ENCODE results near the gene GLDN.
A peak's percentile ranks its signal among the peaks of the same experiment; 100 is the strongest.

Gene GLDN

DNA sequence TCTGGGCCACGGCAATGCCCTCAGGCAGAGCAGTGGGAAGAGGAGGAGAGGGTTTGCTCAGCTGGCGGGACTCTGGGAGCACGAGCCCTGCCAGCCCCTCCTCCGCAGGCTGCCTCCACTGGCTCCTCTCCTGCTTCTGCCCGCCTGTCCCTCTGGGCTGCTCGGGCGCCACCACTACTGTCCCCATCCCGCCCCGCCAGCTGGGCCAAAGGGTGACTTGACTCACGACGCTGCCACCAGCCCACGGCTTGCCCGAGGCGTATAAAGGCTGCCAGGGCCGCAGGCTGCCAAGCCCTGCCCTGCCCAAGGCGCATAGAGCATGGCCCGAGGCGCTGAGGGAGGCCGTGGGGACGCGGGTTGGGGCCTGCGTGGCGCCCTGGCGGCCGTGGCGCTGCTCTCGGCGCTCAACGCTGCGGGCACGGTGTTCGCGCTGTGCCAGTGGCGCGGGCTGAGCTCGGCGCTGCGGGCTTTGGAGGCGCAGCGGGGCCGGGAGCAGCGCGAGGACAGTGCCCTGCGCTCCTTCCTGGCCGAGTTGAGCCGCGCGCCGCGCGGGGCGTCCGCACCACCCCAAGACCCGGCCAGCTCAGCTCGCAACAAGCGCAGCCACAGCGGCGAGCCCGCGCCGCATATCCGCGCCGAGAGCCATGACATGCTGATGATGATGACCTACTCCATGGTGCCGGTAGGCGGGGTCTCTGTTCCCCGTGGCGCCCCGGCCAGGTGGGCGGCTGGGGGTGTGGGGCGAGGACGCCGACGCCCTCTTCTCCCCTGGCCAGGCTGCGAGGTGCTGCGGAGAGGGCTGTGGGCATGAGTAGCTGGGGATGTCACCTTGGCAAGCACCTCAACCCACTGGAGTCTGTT lies at the start of gene GLDN:
Gene GLDN (plus strand): TSS at position 290 of the 861 bp plus-strand sequence. CDS start 30 bp downstream, at position 320.
- no peak for DNase-seq (ENCODE audit: low read depth)
- H3K4me3 ChIP-seq (ENCODE audit: low read depth, low read length), result no peak within 1 kb of the TSS
- TF ChIP-seq, protein P1, sequence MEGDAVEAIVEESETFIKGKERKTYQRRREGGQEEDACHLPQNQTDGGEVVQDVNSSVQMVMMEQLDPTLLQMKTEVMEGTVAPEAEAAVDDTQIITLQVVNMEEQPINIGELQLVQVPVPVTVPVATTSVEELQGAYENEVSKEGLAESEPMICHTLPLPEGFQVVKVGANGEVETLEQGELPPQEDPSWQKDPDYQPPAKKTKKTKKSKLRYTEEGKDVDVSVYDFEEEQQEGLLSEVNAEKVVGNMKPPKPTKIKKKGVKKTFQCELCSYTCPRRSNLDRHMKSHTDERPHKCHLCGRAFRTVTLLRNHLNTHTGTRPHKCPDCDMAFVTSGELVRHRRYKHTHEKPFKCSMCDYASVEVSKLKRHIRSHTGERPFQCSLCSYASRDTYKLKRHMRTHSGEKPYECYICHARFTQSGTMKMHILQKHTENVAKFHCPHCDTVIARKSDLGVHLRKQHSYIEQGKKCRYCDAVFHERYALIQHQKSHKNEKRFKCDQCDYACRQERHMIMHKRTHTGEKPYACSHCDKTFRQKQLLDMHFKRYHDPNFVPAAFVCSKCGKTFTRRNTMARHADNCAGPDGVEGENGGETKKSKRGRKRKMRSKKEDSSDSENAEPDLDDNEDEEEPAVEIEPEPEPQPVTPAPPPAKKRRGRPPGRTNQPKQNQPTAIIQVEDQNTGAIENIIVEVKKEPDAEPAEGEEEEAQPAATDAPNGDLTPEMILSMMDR (IDR thresholded peaks at IDR 0.05; ENCODE audit: insufficient read depth, low read depth, low read length, missing control alignments), result no peak

DNA sequence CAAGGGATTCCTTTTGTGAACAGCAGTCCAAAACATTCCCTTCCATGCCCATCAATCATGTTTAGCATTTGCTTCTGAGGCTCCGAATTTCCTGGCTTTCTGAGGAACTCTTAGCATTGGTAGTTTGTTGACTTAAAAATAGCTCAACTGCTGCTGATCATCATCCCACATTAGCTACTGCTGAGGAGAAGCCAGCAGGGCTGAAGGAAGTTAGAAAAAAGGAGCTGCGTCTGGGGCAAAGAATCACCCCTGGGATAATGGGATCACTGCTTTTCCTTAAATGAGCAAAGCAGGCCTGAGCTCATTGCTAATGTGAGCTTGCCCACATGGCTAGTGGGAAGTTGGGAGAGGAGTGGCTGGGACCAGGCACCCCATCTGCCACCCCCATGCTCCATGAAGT lies 42.8 kb upstream of the GLDN start:
- DNase-seq (ENCODE audit: low read depth), result no peak
- TF ChIP-seq, protein P1 (IDR thresholded peaks at IDR 0.05; ENCODE audit: insufficient read depth, low read depth, low read length, missing control alignments), result no peak
- no peak overlapping the region for H3K4me3 ChIP-seq (ENCODE audit: low read depth, low read length)

DNA sequence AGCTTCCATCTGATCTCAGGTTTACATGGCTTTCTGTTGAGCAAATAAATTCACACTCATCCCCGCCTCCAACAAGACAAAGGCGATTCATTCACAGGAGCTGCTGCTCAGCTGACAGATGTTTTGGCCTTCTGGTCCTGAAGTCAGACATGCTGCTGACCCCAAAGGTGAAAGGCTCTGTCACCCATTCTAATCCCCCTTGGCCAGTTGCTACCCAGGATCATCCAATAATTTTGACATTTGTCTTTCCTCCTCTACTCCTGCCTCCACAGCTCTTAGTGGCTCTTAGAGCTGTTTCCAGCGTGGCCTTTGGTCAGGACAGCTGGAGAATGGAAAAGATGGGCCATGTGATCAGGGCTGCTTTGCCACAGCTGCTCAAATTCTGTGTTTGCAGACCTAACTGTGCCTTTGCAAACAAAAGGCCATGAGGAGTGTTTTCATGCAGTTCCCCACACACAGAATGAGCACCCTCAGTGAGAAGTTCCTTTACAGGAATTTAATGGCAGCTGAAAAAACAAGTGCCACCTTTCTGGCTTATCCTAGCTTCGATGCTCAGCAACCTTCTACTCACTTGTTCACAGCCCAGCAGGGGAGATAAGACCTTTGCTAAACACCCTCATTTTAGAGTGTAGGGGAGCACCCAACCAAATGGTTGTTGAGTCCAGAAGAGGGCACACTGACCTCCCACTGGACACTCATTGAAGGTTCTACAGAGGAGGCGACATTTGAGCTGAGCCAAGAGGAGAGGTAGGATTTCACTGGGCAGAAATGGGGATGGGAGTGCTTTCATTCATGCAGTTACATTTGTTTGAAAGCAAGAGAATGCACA lies 42.1 kb upstream of the GLDN start:
- DNase-seq (ENCODE audit: low read depth), result no peak
- H3K4me3 ChIP-seq (ENCODE audit: low read depth, low read length), result no peak overlapping the region
- TF ChIP-seq, protein P1 (IDR thresholded peaks at IDR 0.05; ENCODE audit: insufficient read depth, low read depth, low read length, missing control alignments), result no peak

DNA sequence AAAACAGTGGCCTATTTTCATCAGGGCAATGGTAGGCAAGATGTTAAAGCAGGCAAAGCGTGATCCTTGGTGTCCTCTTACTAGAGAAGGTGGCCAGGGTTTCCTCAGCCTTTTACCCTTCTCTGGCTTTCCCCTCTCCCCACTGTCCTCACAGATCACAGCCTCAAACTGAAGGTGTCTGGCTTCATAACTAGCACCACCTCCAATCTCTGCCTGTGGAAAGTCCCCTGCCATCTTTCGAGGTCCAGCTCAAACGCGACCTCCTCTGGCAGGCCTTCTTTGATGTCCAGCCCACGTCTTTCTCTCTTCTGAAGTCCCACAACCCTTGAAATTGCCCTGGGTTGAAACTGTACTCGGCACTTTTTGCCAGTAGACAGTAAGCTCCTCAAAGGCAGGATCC lies 39.0 kb upstream of the GLDN start:
- TF ChIP-seq, protein P1 (IDR thresholded peaks at IDR 0.05; ENCODE audit: insufficient read depth, low read depth, low read length, missing control alignments), result no peak
- peak; percentile 26 for DNase-seq (ENCODE audit: low read depth)
- no peak overlapping the region for H3K4me3 ChIP-seq (ENCODE audit: low read depth, low read length)

DNA sequence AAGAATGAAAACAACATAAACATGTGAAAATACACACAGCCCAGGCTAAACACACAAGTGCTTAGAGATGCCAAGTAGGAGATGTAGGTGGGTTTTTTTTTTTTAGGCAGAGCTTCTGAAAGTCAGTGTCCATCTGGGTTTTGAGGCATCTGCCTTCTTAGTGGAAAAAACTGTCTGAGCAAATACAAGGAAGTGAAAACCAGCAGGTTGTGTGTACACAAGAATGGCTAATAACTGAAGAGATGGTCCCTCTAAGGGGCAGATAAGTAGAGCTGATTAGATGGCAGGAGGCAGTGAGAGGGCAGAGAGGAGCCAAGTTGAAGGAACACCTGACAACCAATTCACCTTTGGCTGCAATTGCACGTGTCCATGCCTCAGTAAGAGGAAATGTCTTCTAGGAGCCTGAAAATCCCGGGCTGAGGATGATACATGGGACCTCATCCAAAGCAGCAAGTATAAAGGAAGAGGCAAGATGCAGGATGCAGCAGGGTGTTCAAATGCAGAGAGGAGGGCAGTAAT lies 37.9 kb upstream of the GLDN start:
- TF ChIP-seq, protein P1 (IDR thresholded peaks at IDR 0.05; ENCODE audit: insufficient read depth, low read depth, low read length, missing control alignments), result no peak
- DNase-seq (ENCODE audit: low read depth), result no peak
- H3K4me3 ChIP-seq (ENCODE audit: low read depth, low read length), result no peak overlapping the region

DNA sequence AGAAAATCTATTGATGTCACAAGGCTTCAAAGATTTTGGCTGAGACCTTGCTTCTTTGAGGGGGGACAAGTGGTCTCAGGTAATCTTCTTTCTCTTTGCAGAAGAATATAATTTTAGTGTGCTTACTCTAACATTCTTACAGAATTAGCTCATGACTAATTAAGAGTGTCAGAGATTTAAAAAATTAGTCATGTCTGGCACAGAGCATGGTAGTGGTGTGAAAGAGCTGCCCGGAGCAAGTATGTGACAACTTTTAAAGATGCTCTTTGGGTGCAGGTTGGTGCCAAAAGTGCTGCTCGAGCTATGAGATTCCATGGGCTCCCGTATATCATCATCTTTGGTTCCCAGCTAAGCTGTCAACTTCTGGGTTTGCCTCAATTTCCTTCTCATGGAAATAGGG lies 34.1 kb upstream of the GLDN start:
- DNase-seq (ENCODE audit: low read depth), result no peak
- TF ChIP-seq, protein P1 (IDR thresholded peaks at IDR 0.05; ENCODE audit: insufficient read depth, low read depth, low read length, missing control alignments), result no peak
- no peak overlapping the region for H3K4me3 ChIP-seq (ENCODE audit: low read depth, low read length)

Data from GM12865 (cell line).